ENCODE data around the gene PRF1.
"Not testable (repeated sequence)": the region's sequence is repeated elsewhere in the genome, so short reads cannot be mapped to it uniquely, and the experiment has no call there.

Gene PRF1

GRCh38 chr10:70594161-70594560 is 8.4 kb downstream of the PRF1 start:
- no peak for DNase-seq (ENCODE audit: low spot score)

GRCh38 chr10:70593513-70593890 is 9.0 kb downstream of the PRF1 start:
- DNase-seq (ENCODE audit: low spot score) = no peak

DNA sequence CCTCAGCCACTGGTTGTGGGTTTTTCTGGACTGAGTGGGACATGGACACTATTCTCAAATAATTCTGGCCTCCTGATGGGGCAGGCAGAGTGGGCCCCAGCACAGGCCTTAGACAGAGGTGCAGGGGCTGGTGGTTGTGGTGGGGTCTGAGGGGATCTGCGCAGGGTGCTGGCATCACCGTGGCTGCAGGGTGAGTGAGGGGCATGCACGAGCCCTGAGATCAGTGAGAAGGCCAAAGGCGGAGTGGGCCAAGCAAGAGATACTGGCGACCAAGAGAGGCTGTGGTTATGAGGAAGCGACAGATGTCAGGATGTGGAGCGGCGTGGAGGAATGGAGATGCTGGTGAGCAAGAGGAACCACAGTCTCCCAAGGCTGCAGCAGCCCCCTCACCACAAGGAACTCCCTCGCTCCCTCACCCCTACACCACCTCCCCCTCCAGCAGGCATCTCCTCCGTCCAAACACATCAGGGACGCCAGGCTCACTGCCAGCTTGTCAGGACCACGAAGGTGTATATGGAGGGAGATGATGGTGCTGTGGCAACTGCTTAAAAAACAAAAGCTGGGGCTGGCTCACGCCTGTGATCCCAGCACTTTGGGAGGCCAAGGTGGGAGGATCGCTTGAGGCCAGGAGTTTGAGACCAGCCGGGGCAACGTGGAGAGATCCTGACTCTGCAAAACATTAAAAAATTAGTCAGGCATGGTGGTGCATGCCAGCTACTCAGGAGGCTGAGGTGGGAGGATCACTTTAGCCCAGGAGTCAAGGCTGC is 9.6 kb downstream of the PRF1 start:
- no peak for DNase-seq (ENCODE audit: low spot score)

GRCh38 chr10:70592186-70592735 is 10.3 kb downstream of the PRF1 start:
- no peak for DNase-seq (ENCODE audit: low spot score)

GRCh38 chr10:70590655-70591416 is 11.7 kb downstream of the PRF1 start:
- no peak for DNase-seq (ENCODE audit: low spot score)

DNA sequence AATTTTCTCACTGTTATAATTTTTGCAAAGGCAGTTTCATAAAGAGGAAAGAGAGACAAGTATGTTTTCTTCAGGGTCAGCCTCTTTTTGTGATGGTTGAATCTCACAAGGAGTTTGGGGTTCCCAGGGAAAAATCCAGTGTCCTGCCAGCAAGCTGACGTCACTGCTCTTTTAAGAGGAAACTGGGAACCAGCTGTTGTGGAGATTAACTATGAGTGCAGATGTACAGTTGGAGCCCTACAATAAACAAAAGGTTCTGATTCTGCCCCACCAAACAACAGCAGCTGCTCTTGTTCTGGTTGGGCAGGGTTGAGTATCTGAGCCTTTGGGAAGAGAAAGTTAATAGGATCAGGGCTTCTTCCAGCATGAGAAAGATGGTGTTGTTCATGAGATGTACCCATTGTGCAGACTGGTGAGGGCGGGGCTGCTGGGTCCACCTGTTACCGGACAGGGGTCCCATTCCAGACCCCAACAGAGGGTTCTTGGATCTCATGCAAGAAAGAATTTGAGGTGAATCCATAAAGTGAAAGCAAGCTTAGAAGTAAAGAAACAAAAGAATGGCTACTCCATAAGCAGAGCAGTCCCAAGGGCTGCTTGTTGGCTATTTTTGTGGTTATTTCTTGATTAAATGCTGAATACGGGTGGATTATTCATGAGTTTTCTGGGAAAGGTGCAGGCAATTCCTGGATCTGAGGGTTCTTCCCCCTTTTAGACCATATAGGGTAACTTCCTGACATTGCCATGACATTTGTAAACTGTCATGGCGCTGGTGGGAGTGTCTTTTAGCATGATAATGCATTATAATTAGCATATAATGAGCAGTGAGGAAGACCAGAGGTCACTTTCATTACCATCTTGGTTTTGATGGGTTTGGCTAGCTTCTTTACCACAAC is 12.5 kb downstream of the PRF1 start:
- DNase-seq (ENCODE audit: low spot score) = no peak

- DNase-seq (ENCODE audit: low spot score) = no peak
Measured at GRCh38 chr10:70588859-70589570, 13.5 kb downstream of the PRF1 start.

GRCh38 chr10:70588255-70588654 is 14.3 kb downstream of the PRF1 start:
- DNase-seq (ENCODE audit: low spot score) = no peak

- DNase-seq (ENCODE audit: low spot score) = no peak
Measured at GRCh38 chr10:70587045-70587658, 15.4 kb downstream of the PRF1 start.

- DNase-seq (ENCODE audit: low spot score) = no peak
Measured at GRCh38 chr10:70586348-70586930, 16.1 kb downstream of the PRF1 start.

- DNase-seq (ENCODE audit: low spot score) = no peak
Measured at GRCh38 chr10:70585578-70586169, 16.9 kb downstream of the PRF1 start.

GRCh38 chr10:70584909-70585544 is 17.5 kb downstream of the PRF1 start:
- DNase-seq (ENCODE audit: low spot score) = peak; percentile 44

DNA sequence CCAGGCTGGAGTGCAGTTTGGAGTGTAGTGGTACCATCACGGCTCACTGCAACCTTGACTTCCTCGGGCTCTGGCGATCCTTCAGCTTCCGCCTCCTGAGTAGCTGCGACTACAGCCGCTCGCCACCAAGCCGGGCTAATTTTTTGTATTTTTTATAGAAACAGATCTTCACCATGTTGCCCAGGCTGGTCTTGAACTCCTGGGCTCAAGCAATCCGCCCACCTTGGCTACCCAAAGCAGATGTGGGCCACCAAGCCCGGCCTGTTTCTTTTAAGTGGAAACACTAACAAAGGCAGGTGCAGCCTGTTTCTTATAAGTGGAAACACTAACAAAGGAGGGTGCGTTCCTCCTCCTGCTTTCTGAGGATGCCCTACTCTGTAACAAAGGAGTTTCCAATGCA is 18.2 kb downstream of the PRF1 start:
- DNase-seq (ENCODE audit: low spot score) = no peak

GRCh38 chr10:70583669-70584037 is 18.9 kb downstream of the PRF1 start:
- no peak for DNase-seq (ENCODE audit: low spot score)

- no peak for DNase-seq (ENCODE audit: low spot score)
Measured at GRCh38 chr10:70582793-70583668, 19.5 kb downstream of the PRF1 start.

GRCh38 chr10:70581176-70581575 is 21.4 kb downstream of the PRF1 start:
- DNase-seq (ENCODE audit: low spot score) = not testable (repeated sequence)

- DNase-seq (ENCODE audit: low spot score) = peak; percentile 85
Measured at GRCh38 chr10:70579234-70580002, 23.1 kb downstream of the PRF1 start.

- peak; percentile 99 for DNase-seq (ENCODE audit: low spot score)
Measured at GRCh38 chr10:70578371-70578947, 24.1 kb downstream of the PRF1 start.
